ENCODE results near the gene ADARB1. TPM values are rescaled to one million over a fixed set of nuclear protein-coding genes. Genes with fewer than 3 reads are reported as not detected.
A peak's percentile ranks its signal among the peaks of the same experiment; 100 is the strongest.

Gene ADARB1
- total RNA-seq, 1 donor = 2.1 TPM

DNA sequence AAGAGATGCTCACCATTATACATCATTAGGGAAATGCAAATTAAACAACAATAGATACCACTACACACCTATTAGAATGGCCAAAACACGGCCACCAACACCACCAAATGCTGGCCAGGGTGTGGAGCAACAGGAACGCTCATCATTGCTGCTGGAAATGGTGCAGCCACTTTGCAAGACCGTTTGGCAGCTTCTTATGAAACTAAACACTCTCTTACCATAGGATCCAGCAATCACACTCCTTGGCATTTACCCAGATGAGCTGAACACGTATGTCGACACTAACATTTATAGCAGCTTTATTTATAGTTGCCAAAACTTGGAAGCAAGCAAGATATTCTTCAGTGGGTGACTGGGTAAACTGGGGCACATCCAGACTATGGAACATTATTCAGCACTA, 28.9 kb upstream of the ADARB1 start:
- DNase-seq (ENCODE audit: low read depth) = peak; percentile 59
- no peak overlapping the region for H3K4me3 ChIP-seq (ENCODE audit: low read depth, low read length)
- no peak for TF ChIP-seq CTCF (IDR thresholded peaks at IDR 0.05; ENCODE audit: insufficient read depth, low read length)

GRCh38 chr21:45047257-45047656, 27.1 kb upstream of the ADARB1 start:
- DNase-seq (ENCODE audit: low read depth) = no peak
- TF ChIP-seq CTCF (IDR thresholded peaks at IDR 0.05; ENCODE audit: insufficient read depth, low read length) = no peak
- no peak overlapping the region for H3K4me3 ChIP-seq (ENCODE audit: low read depth, low read length)

- TF ChIP-seq CTCF (IDR thresholded peaks at IDR 0.05; ENCODE audit: insufficient read depth, low read length) = no peak
- H3K4me3 ChIP-seq (ENCODE audit: low read depth, low read length) = no peak overlapping the region
- no peak for DNase-seq (ENCODE audit: low read depth)
Observed at GRCh38 chr21:45048026-45048698, 26.2 kb upstream of the ADARB1 start.

DNA sequence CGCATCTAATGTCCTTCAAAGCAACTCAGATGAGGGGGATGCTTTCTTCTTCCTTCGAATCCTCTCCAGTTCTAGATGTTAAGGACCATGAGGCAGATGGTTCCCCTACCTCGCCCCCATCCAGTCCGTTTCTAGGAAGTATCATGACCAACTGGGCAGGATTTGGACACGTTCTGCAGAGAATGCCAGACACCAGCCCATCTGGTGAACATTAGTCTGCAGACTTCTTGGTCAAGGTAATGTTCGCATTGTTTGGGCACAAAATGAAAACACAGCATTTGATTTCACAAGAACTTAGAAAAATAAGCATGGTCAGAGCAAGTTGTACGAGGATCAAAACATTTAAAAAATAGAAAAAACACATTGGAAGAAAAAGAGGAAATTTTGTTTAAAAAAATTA, 25.4 kb upstream of the ADARB1 start:
- DNase-seq (ENCODE audit: low read depth) = no peak
- TF ChIP-seq CTCF (IDR thresholded peaks at IDR 0.05; ENCODE audit: insufficient read depth, low read length) = no peak
- H3K4me3 ChIP-seq (ENCODE audit: low read depth, low read length) = no peak overlapping the region

DNA sequence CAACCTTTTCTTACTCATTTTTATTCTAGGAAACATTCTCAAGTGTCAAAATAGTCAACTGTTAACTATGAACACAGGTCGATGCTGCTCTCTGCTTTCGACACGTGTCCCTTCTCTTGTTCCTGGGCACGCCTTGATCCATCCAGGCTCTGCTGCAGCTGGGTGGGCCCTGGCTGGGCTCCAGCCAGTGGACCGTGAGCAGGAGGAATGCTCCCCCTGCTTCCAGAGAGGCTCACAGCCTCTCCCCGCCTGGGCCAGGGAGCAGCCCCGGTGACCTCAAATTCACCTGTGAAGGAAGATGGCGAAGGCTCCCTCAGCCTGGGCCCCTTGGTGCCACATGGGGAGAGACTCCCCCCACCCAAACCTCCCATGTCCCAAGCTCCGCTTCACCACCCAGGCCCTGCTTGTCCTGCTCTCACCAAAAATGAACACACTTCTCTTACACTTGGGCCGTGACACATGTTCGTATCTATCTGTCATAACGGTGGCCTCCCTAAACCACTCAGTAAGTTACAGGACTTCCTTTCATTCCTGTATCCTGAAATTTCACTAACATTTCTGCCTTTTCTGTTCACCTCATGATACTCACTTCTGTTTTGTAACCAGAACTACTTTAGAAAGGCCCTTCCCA, 24.6 kb upstream of the ADARB1 start:
- no peak for TF ChIP-seq CTCF (IDR thresholded peaks at IDR 0.05; ENCODE audit: insufficient read depth, low read length)
- H3K4me3 ChIP-seq (ENCODE audit: low read depth, low read length) = no peak overlapping the region
- DNase-seq (ENCODE audit: low read depth) = no peak

DNA sequence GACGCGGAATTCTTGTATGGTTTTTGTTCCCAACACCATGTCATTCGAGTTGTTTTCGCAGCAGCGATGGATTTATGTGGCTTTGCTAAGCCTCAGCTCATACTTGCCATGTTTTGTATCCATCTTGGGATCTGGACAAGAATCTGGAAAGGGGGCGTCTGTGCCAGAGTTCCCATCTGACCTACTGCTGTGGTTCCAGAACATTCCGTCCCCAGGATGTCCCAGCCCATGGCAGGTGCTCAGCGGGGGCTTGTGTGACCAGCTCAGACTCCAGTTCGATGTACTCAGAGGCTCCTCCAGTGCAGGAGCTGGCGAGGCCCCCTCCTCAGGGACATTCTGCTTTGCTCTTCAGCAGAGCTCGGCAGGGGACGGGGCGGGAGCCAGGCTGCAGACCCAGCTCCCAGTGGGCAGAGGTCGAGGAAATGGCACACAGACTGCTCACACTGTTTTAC, 24.0 kb upstream of the ADARB1 start:
- no peak for TF ChIP-seq CTCF (IDR thresholded peaks at IDR 0.05; ENCODE audit: insufficient read depth, low read length)

More for the DNA sequence above, 24.0 kb upstream of the ADARB1 start:
- no peak for DNase-seq (ENCODE audit: low read depth)
- H3K4me3 ChIP-seq (ENCODE audit: low read depth, low read length) = no peak overlapping the region
